22Rv1 (cell line): ENCODE measurements around the gene TBC1D2.

ENCODE experiments used
- CTCF ChIP-seq: fragments of 450-650 bp; IDR thresholded peaks from 2 replicates; pipeline ENCODE4 v1.5.1; 2017; ENCODE audit warnings: mild to moderate bottlenecking
- ZFX ChIP-seq: fragments of 450-650 bp; IDR thresholded peaks from 2 replicates; pipeline ENCODE4 v1.6.1; 2017; ENCODE audit warnings: antibody characterized with exemption, borderline replicate concordance

GRCh38 chr9:98229090-98229395 is 26.4 kb downstream of the TBC1D2 start:
- no peak for TF ChIP-seq CTCF
- no peak for TF ChIP-seq ZFX
